Brain pericyte (primary cell): Measurements from ENCODE around the gene TENT5C.
"Not testable (repeated sequence)": the region's sequence is repeated elsewhere in the genome, so short reads cannot be mapped to it uniquely, and the experiment has no call there.

Source experiments
- DNase-seq: peaks from one replicate; pipeline ENCODE4 v3.0.0-alpha.2; 2012; ENCODE audit warnings: low read depth, low spot score

TENT5C gene

DNA sequence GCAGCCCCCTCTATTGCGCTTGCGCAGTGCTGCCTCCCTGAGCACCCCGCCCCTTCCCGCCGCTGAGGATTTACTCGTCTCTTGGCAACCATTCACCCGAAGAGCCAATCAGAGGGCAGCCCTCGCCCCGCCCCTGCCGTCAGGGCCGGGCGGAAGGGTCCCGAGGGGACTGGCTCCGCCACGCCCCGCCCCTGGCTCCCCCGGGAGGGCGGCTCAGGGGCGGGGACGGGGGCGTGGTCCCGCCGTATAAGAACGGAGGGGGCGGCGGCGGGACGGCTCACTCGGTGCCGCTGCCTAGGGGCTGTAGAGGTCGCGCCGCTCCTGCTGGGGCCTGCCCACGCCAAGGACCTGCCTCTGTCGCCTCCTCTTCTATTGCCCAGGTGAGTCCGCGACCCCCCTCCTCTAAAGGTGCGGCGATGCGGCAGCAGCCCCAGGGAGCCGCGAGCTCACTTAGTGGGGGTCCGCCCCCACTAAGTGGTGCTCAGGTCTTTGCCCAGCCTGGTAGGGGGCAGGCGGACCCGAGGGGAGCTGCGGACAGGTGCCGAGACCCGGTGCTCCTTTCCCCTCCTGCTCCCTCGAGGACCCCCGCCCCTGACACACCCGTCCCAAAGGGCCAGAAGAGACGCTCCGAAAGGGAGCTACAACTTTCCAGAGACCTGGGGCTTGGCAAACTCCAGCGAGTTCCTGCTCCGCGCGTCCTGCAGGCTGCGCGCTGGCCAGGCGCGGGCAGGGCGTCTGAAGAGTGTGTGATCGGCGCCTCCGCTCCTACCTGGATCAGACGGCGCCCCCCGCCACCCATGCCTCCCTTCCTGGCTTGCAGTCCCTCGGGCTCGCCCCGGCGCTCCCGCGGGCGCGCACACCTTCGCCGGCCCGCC is at the start of gene TENT5C:
Gene TENT5C (plus strand): TSS at position 275 of the 875 bp plus-strand sequence. CDS start 16,821 bp downstream, outside the sequence.
- peak; percentile 70 for DNase-seq

GRCh38 chr1:117556341-117556740 is 49.5 kb upstream of the TENT5C start:
- DNase-seq = no peak

DNA sequence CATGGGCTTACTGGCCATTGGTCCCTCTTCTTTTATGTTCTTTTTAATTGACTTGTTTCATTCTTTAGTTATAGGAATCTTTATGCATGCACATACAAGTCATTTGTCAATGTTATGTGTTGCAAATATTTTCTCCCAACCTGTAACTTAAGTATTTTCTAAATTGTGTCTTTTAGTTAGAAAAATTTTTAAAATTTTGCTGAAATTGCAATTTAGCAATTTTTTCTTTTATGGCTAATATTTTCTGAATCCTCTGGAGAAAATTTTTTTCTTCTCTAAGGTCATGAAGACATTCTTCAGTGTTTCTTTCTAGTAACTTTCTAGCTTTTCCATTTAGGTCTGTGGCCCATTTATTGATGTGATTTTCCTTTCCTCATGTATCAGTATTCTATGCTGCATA is 48.9 kb upstream of the TENT5C start:
- no peak for DNase-seq

DNA sequence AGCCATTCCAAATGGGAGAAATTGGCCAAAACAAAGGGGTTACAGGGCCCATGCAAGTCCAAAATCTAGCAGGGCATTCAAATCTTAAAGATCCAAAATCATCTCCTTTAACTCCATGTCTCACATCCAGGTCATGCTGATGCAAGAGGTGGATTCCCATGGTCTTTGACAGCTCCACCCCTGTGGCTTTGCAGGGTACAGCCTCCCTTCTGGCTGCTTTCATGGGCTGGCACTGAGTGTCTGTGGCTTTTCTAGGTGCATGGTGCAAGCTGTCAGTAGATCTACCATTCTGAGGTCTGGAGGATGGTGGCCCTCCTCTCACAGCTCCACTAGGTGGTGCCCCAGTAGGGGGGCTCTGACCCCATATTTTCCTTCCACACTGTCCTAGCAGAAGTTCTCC is 47.4 kb upstream of the TENT5C start:
- not testable (repeated sequence) for DNase-seq

GRCh38 chr1:117559139-117559538 is 46.7 kb upstream of the TENT5C start:
- DNase-seq = no peak

GRCh38 chr1:117559985-117560384 is 45.9 kb upstream of the TENT5C start:
- DNase-seq = no peak

DNA sequence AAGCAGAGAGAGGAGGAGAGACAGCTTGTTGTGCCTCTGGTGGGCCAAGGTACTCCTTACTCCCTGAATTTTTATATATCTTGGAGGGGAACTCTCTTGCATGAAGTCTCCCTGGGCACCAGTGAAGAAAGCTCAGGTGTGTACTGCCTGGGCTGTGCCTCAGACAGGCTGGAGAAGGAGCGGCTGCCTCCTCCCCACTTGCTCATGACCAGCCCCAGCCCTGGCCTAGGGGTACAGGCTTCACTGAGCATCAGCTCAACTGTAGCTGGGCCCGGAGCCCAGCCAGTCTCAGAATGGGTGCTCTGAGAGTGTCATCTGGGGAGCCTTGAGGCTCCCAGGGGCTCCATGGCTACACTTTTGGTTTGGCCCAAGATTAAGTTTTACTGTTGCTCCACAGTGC is 44.8 kb upstream of the TENT5C start:
- DNase-seq = no peak

GRCh38 chr1:117561551-117561950 is 44.3 kb upstream of the TENT5C start:
- DNase-seq = no peak

DNA sequence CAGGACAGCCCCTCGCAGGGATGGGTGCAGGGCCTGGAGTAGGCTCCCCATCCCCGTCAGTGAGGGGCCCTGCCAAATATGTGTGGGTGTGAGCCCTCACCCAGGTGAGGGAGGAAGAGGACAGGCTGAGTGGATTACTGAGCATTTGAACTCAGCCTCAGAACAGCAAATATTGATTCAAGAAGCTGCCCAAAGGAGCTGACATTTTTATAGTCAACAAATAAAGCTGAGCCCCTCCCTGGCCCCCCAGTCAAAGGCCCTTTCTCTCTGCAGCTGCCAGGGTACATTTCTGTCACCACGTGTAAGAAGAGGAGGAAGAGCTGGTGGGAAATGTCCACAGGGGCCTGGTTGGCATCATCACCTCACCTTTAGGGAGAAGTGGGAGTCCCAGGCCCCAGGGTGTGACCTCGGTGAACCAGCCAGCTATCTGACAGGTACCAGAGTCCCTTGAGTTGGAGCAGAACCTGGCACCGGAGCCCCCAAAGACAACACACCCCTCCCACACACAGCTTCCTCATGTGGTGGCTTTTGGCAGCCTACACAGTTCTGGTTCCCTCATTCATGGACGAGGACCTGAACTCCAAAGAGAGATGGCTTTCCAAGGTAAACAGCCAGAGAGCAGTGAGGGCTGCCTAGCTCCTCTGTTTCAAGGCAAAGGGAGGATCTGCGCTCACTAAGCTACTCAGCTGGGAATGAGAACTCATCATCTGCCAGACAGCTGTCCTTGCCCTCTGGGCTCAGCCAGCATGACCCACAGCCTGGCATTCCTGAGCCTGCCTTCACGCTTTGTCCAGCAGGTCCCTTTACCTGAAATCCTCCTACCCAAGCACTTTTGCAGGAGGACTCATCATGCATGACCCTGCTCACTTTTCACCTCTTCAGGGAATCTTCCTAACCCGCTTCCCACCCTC is 43.0 kb upstream of the TENT5C start:
- DNase-seq = no peak

DNA sequence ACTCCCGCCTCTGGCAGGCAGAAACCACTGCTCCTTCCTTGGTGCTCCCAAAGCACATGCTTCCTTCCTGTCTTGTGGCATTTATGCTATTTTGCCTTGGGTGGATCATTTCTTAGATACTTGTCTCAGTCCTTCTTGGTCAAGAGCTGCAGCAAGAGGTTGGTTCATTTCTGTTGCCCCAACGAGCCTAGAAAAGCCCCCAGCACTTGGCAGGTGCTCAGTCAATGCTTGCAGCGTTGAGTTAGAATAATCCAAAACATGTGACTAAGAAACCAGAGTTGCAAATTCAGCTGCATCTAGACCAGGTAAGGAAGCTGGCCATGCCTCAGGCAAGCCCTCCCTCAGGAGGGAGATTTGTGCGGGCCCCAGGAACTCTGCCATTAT is 42.4 kb upstream of the TENT5C start:
- DNase-seq = no peak

- DNase-seq = no peak
These were observed 41.4 kb upstream of the TENT5C start for GRCh38 chr1:117564227-117565075.

DNA sequence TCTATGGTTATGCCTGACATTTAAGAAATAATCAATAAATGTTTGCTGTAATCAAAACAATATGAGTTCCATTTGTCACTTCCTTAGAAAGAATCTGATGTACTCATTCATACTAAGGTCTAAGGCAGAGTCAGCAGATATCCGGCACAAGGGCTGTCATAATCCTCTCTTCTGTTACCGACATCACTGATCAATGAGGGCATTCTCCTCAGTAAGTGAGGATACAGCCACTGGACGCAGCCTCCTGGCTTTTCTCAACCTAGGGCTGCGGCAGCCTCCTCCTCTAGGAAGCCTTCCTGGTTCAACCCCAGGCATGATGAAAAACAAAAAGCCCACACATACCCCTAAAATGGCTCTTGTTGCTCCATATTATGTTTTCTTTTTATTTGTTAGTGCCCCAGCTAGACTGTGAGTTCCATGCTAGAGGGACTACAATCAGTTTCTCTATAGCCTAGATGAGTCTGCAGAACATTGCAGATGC is 40.7 kb upstream of the TENT5C start:
- no peak for DNase-seq

GRCh38 chr1:117565745-117566455 is 39.9 kb upstream of the TENT5C start:
- no peak for DNase-seq

DNA sequence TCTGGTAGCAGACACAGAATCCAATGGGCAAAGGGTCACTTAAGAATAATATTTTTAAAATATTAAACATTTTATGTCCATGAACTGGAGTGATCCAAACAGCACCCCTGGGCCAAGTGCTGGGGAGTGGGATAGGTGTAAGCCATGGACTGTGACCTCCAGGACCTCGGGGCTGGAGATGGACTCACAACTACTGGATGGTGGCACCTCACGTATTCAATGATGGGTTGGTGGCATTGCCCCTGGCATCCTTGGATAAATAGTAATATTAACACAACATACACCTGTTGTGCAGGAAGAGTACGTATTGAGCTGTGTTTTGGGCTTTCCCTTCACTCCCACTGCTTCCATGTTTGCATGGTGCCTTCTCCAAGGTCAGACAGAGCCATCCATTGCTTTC is 39.3 kb upstream of the TENT5C start:
- no peak for DNase-seq

- DNase-seq = no peak
These were observed 38.4 kb upstream of the TENT5C start for GRCh38 chr1:117567435-117567834.

DNA sequence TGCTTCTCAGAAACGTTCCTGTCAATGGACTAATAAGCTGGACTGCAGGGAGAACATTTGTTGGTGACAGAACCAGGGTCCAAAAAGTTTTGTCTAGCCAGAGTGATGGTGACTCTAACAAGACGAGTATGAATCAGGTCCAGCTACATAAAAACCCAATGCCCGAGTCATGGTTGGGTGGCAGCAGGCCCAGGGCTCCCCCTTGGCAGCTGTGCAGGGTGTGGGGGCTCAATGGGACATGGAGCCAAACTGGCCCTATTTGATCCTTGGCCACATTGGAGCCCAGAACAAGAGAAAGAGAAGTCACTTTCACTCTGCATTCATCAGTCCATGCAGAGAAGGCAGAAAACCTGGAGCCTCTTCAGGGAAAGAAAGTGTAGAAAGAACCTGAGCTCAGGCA is 37.9 kb upstream of the TENT5C start:
- no peak for DNase-seq

DNA sequence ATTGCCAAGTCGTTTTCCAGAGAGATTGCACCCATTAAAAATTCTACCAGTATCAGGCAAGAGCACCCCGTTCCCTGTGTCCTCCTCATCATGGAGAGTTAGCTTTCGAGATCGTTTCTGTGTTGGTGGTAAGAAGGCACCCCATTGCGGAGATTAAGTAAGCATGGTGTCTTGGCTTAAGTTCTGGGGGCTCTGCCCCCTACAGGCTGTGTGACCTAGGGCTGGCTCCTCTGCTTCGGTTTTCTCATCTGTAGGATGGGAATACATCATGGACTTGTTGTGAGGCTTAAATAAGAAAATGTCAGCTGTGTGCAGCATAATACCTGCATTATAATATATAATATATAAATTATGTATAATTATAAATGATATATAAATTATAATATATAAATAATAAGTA is 36.8 kb upstream of the TENT5C start:
- no peak for DNase-seq

- DNase-seq = no peak
These were observed 36.0 kb upstream of the TENT5C start for GRCh38 chr1:117569856-117570255.

GRCh38 chr1:117570988-117571409 is 34.8 kb upstream of the TENT5C start:
- DNase-seq = no peak

DNA sequence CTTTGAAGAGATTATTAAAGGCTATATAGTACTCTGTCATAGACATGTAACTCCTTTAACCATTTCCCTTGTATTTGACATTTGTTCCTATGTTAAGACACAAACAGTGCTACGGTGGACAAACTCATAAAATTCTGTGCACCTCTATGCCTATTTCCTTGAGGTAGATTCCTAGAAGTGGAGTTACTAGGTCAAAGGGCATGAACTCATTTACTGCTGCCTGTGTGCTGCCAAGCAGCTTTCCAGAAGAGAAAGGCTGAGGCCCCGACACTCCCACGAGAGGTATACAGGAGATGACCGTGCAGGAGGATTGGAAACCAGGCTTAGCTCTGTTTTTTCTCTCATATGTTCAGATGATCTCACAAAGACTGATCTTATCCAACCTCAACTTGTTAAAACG is 34.4 kb upstream of the TENT5C start:
- DNase-seq = no peak

DNA sequence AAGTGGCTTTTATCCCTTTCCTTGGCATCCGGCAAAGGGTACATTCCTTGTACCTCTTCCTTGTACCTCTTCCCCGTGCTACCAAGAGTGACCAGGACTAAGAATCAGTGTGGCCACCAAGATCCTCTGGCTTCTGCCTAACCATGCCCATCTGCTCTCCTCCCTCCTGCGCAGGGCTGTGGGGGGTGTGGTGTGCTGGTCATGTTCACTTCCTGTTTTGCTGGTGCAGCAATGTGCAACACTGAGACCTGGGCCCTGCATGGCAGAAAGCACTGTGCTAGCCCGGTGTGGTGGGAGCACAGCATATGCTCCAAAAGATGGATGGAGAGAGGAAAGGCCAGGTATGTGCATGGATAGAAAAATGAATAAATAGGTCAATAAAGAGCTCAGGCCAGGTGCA is 33.3 kb upstream of the TENT5C start:
- no peak for DNase-seq
